Measurements from ENCODE around the gene PIK3R5. TPM values are rescaled to one million over a fixed set of nuclear protein-coding genes. Genes with fewer than 3 reads are reported as not detected.
A peak's percentile ranks its signal among the peaks of the same experiment; 100 is the strongest.

Gene PIK3R5
- total RNA-seq, 2 experiments from 2014 or later, result 73.9 to 77.9 TPM

DNA sequence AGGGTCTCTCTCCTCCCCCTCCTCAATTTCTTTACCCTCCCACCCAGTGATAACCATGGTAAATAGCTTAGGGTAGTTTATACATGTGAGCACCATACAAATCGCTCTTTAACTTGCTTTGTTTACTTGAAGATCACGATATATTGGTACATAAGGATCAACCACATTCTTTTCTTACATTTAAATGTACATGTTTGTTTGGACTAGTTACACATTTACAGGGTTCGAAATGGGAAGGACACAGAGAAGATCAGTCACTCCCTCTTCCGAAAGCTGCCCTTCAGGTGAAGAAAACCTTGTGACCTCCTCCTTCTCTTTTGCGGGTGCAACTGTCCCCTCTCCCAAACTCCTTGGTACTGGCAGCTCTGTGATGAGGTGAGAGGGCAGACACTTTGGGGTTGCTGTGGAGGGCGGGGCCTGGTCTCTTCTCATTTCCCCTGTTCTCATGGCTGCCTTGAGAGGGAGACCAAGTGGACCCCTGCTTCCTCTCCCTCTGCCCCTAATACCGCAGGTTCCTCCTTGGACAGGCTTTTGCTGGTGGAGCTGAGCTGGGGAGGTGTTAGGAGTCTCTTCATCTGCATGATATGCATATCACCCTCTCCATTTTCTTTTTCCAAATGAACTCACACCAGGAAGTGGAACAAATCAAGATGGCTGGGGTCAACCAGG is 93.3 kb downstream of the PIK3R5 start:
- no peak for DNase-seq
- Mint-ChIP-seq H3K27ac (peak overlapping the region; percentile 34), H3K27me3 (ENCODE audit: low read depth) (no peaks in the 10 kb centered on the region), H3K9me3 (ENCODE audit: insufficient read depth) (no peaks in the 10 kb centered on the region), H3K36me3 (ENCODE audit: low read depth) (peaks cover 8% of the 10 kb centered on the region), H3K4me1 (ENCODE audit: low read depth) (peaks cover 34% of the 10 kb centered on the region), H3K4me3 (no peak overlapping the region)
- no peak for ATAC-seq
- ChIA-PET CTCF (interaction anchor here (0.9 to 1.5 kb wide), 2 partner anchors 23 to 126 kb away, joined by 3 to 4 read pairs; no protein-coding TSS in a partner anchor), POLR2A (interaction anchor here (0.6 kb wide), 1 partner anchor 30 kb away, joined by 3 read pairs; no protein-coding TSS in a partner anchor)

DNA sequence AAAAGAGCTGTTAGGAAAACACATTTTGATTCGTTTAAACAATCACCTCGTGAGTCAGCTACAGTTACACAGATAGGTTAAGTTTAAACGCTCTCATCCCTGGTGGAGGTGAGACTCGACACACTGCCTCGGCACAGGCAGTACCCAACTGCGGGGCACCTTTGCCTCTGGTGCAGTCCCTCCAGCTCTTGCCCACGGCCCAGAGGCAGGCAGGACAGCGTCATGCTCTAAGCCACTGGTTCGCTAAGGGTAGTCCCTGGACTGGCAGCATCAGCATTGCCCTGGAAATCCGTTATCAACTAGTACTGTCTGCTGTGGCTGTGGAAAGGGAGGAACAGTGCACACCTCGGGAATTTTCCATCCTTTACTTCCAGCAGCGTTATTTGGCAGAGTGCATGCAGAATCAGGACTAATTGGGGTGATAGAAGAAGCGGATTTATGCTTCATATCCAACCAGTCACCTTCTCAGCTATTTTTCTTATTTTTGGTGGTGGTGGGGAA is 94.4 kb downstream of the PIK3R5 start:
- Mint-ChIP-seq H3K4me3 (no peak overlapping the region), H3K9me3 (ENCODE audit: insufficient read depth) (no peaks in the 10 kb centered on the region), H3K27ac (no peak overlapping the region), H3K36me3 (ENCODE audit: low read depth) (peaks cover 8% of the 10 kb centered on the region), H3K4me1 (ENCODE audit: low read depth) (peaks cover 42% of the 10 kb centered on the region), H3K27me3 (ENCODE audit: low read depth) (no peaks in the 10 kb centered on the region)
- no peak for ATAC-seq
- POLR2A ChIA-PET, result interaction anchor here (0.6 kb wide), 1 partner anchor 40 kb away, joined by 4 read pairs; no protein-coding TSS in a partner anchor
- CTCF ChIA-PET, result interaction anchor here (1.5 kb wide), 1 partner anchor 24 kb away, joined by 4 read pairs; no protein-coding TSS in a partner anchor
- no peak for DNase-seq

DNA sequence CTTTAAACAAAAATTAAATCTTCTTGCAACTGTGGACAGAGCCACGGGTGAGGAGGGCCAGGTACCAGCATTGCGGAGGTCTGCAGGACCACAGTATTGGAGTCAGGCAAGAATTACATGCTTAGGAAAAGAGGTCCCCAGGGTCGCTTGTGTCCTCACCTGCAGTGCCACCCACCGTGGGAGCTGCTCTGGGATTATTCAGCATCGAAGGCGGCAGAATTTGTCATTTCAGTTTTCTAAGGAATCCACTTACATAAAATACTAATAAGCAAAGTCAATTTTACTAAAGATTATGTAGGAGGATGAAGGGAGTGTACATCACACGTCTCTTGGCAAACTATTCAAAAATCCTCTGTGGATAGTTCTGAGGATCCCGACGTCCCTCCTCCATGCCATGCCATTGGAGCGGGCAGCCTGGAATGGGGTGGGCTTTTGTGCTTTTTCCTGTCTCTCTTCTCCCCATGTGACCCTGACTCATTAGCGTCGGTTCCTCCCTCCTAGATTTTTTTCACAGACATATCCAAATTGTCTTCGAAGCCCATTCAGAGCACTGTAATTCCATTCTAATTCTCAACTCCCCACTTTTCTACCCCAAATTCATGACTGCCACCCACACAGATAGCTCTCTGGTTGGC is 95.0 kb downstream of the PIK3R5 start:
- no peak overlapping the region for H3K27ac Mint-ChIP-seq
- no peak overlapping the region for H3K4me3 Mint-ChIP-seq
- H3K27me3 Mint-ChIP-seq (ENCODE audit: low read depth), result no peaks in the 10 kb centered on the region
- H3K36me3 Mint-ChIP-seq (ENCODE audit: low read depth), result peaks cover 8% of the 10 kb centered on the region
- no peaks in the 10 kb centered on the region for H3K9me3 Mint-ChIP-seq (ENCODE audit: insufficient read depth)
- ChIA-PET CTCF (no interaction called here), POLR2A (interaction anchor here (0.6 kb wide), 1 partner anchor 40 kb away, joined by 4 read pairs; no protein-coding TSS in a partner anchor)
- ATAC-seq, result no peak
- H3K4me1 Mint-ChIP-seq (ENCODE audit: low read depth), result peaks cover 44% of the 10 kb centered on the region
- DNase-seq, result no peak

DNA sequence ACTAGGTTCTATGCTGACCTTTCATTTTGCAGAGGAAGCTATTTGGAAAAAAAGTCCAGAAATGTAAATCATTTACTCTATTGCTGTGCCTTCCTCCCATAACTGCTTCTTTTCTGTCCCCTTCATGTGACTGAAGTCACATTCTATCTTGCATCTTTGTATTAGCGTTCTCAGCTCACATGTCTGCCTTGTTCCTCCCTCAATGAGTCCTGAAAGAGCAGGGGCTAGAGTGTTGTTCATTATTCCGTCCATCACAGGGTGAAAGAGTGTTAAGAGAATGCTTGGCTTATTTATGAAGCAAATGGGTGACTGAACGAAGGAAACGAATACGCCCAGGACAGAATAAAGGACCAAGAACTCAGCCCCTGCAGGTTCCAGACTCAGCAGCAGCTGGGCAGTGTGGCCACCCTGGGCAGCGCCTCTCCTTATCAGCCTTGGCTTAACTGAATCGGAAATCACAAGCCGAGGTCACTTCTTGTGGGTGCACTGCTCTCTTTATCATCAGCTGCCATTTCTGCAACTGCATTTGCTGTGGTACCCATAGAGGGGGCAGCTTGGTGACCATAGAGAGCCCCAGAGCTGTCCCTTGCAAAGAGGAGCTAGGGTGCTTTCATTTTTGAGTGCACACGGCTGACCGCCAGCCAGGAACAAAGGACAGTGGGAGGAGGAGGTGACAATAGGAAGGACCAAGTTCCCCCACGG is 96.2 kb downstream of the PIK3R5 start:
- Mint-ChIP-seq H3K4me1 (ENCODE audit: low read depth) (peaks cover 51% of the 10 kb centered on the region), H3K9me3 (ENCODE audit: insufficient read depth) (no peaks in the 10 kb centered on the region), H3K27ac (no peak overlapping the region), H3K27me3 (ENCODE audit: low read depth) (no peaks in the 10 kb centered on the region), H3K4me3 (no peak overlapping the region), H3K36me3 (ENCODE audit: low read depth) (peaks cover 12% of the 10 kb centered on the region)
- ATAC-seq (no peak), DNase-seq (no peak)
- CTCF ChIA-PET, result interaction anchor here (0.8 to 1.0 kb wide), 2 partner anchors 26 to 32 kb away, joined by 3 to 4 read pairs; no protein-coding TSS in a partner anchor
- POLR2A ChIA-PET, result interaction anchor here (1.1 kb wide), 1 partner anchor 12 kb away, joined by 3 read pairs; no protein-coding TSS in a partner anchor

DNA sequence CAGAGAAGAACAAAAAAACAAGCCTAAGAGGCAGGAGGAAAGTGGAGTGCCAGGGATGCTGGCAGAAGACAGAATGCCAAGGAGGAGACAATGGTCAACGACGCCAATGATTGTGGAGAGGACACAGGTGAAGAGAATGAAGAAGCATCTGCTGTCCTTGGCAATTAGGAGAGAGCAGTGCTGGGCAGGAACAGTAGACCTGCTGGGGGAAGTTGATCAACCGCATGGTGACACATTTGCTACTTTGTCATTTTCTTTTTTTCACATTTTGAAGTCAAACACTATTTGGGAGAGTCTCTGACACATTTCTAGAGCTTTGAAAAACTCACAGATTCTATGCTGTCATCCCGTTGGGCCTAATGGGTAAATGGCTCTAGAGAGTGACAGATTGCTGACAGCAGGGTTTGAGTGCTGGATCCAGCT is 97.0 kb downstream of the PIK3R5 start:
- Mint-ChIP-seq H3K9me3 (ENCODE audit: insufficient read depth) (no peaks in the 10 kb centered on the region), H3K4me1 (ENCODE audit: low read depth) (peaks cover 54% of the 10 kb centered on the region), H3K27me3 (ENCODE audit: low read depth) (no peaks in the 10 kb centered on the region), H3K4me3 (no peak overlapping the region), H3K36me3 (ENCODE audit: low read depth) (peaks cover 19% of the 10 kb centered on the region), H3K27ac (peak overlapping the region; percentile 31)
- POLR2A ChIA-PET, result interaction anchor here (1.1 kb wide), 1 partner anchor 13 kb away, joined by 3 read pairs; no protein-coding TSS in a partner anchor
- peak; percentile 13 for ATAC-seq
- DNase-seq, result no peak
- CTCF ChIA-PET, result interaction anchor here (0.8 kb wide), 1 partner anchor 32 kb away, joined by 4 read pairs; no protein-coding TSS in a partner anchor

DNA sequence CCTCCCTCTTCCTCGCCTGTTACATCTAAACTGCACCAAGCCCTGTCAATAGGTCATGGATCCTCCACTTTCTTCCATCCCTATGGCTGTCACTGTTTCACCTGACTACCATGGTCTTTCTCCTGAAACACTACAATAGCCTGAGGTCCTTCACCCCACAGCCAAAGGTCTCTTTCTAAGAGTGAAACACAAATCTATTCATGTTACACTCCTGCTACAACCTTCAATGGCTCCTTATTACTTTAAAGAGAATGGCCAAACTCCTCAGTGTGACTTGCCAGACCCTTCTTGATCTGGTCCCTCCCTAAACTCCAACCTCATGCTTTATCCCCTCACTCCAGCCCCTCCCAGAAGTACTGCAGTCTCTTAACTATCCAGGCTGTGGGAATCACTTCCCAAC is 97.4 kb downstream of the PIK3R5 start:
- peak overlapping the region; percentile 87 for H3K27ac Mint-ChIP-seq
- ATAC-seq (no peak), DNase-seq (peak; percentile 16)
- H3K27me3 Mint-ChIP-seq (ENCODE audit: low read depth), result no peaks in the 10 kb centered on the region
- no peaks in the 10 kb centered on the region for H3K9me3 Mint-ChIP-seq (ENCODE audit: insufficient read depth)
- peaks cover 21% of the 10 kb centered on the region for H3K36me3 Mint-ChIP-seq (ENCODE audit: low read depth)
- peak overlapping the region; percentile 92 for H3K4me3 Mint-ChIP-seq
- CTCF ChIA-PET, result interaction anchor here (0.7 to 1.2 kb wide), 3 partner anchors 10 to 458 kb away, joined by 3 to 6 read pairs (median 4); no protein-coding TSS in a partner anchor
- POLR2A ChIA-PET, result interaction anchor here (1.3 to 1.4 kb wide), 2 partner anchors 10 to 21 kb away, joined by 3 to 4 read pairs; no protein-coding TSS in a partner anchor
- H3K4me1 Mint-ChIP-seq (ENCODE audit: low read depth), result peaks cover 55% of the 10 kb centered on the region

DNA sequence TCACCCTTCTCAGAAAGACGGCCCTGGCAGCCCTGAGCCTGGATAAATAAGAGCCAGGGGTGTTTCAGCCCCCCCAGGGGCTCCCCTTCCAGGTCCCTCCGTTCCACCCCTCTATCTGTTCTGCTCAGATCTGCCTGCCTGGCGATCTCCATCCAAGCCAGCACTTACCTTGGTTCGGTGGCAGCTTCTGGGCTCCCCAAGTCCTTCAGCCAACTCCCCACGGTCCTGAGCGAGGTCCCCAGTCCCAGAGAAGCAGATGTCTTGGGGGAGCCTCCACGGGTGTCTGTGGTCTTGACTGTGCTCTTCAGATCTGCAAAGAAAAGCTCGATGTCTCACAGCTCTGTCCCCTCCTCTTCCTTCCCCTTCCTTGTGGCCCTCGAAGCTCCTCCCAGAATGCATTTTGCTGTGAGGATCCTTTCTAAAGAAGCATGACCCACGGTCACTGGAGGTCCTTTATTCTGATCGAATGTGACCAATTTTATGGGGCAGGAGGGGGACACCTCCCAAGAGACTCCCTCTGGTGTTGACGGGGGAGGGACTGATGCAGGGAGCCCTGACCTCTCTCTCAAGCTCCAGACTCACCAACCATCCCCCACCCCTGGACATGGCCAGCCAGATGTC is 98.0 kb downstream of the PIK3R5 start, which contains the start of gene PIK3R6:
TSS of gene PIK3R6 (minus strand) at position 314 of the 621 bp plus-strand sequence. CDS start 17,880 bp downstream, outside the sequence.
- Mint-ChIP-seq H3K4me3 (peak within 1 kb of the TSS; percentile 92), H3K4me1 (ENCODE audit: low read depth) (peaks cover 54% of the 10 kb centered on the region), H3K36me3 (ENCODE audit: low read depth) (peaks cover 26% of the 10 kb centered on the region), H3K27me3 (ENCODE audit: low read depth) (no peaks in the 10 kb centered on the region), H3K9me3 (ENCODE audit: insufficient read depth) (no peaks in the 10 kb centered on the region), H3K27ac (peak within 1 kb of the TSS; percentile 87)
- ChIA-PET POLR2A (interaction anchor here (1.3 to 1.4 kb wide), 2 partner anchors 10 to 21 kb away, joined by 3 to 4 read pairs; no protein-coding TSS in a partner anchor), CTCF (interaction anchor here (0.7 to 1.2 kb wide), 5 partner anchors 9 to 457 kb away, joined by 3 to 6 read pairs (median 4); no protein-coding TSS in a partner anchor)
- ATAC-seq, result peak; percentile 83
- peak; percentile 50 for DNase-seq

DNA sequence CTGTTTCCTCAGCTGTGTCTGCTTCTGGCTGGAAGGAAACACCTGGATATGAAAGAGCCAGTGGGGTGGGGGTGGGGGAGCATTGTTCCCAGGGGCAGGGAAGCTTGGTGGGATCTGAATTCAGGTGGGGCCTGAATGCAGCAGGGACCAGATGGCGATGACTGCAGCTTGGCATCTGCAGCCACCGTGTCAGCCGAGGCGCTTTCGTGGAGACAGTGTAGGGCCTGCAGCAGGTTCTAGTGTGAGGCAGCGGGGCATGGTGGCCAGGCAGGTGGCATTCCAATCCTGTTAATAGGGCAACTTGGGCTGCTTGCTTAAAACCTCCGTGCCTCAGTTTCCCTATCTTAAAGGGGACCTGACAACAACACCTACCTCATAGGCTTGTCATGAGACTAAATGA is 99.7 kb downstream of the PIK3R5 start:
- no peak overlapping the region for H3K27ac Mint-ChIP-seq
- no peaks in the 10 kb centered on the region for H3K9me3 Mint-ChIP-seq (ENCODE audit: insufficient read depth)
- ATAC-seq (no peak), DNase-seq (no peak)
- no peaks in the 10 kb centered on the region for H3K27me3 Mint-ChIP-seq (ENCODE audit: low read depth)
- POLR2A ChIA-PET, result no interaction called here
- CTCF ChIA-PET, result interaction anchor here (1.3 kb wide), 1 partner anchor 132 kb away, joined by 3 read pairs; no protein-coding TSS in a partner anchor
- peaks cover 34% of the 10 kb centered on the region for H3K36me3 Mint-ChIP-seq (ENCODE audit: low read depth)
- peaks cover 65% of the 10 kb centered on the region for H3K4me1 Mint-ChIP-seq (ENCODE audit: low read depth)
- H3K4me3 Mint-ChIP-seq, result peak overlapping the region; percentile 92

DNA sequence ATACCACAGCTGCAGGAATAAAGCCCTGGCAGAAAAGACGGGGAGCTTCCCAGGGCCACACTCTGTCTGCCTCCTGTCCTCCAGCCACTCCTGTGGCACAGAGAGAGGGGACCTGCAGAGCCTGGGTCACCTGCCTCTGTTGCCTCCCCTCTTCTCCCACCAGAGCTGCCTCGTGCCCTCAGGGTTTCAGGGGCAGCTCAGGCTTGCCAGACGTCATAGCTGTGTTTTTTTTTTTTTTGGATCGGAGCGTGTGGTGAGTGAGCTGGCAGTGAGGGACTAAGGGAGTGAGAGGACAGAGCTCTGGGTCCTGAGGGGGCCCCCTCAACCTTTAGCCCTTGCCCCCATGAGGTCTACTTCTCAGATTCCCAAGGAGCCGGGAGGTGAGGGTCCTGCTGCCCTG is 100.1 kb downstream of the PIK3R5 start:
- Mint-ChIP-seq H3K36me3 (ENCODE audit: low read depth) (peaks cover 39% of the 10 kb centered on the region), H3K9me3 (ENCODE audit: insufficient read depth) (no peaks in the 10 kb centered on the region), H3K4me1 (ENCODE audit: low read depth) (peaks cover 69% of the 10 kb centered on the region), H3K27me3 (ENCODE audit: low read depth) (no peaks in the 10 kb centered on the region), H3K4me3 (peak overlapping the region; percentile 41), H3K27ac (no peak overlapping the region)
- DNase-seq (no peak), ATAC-seq (no peak)
- POLR2A ChIA-PET, result no interaction called here
- CTCF ChIA-PET, result interaction anchor here (0.8 to 1.3 kb wide), 2 partner anchors 80 to 133 kb away, joined by 3 read pairs; no protein-coding TSS in a partner anchor

DNA sequence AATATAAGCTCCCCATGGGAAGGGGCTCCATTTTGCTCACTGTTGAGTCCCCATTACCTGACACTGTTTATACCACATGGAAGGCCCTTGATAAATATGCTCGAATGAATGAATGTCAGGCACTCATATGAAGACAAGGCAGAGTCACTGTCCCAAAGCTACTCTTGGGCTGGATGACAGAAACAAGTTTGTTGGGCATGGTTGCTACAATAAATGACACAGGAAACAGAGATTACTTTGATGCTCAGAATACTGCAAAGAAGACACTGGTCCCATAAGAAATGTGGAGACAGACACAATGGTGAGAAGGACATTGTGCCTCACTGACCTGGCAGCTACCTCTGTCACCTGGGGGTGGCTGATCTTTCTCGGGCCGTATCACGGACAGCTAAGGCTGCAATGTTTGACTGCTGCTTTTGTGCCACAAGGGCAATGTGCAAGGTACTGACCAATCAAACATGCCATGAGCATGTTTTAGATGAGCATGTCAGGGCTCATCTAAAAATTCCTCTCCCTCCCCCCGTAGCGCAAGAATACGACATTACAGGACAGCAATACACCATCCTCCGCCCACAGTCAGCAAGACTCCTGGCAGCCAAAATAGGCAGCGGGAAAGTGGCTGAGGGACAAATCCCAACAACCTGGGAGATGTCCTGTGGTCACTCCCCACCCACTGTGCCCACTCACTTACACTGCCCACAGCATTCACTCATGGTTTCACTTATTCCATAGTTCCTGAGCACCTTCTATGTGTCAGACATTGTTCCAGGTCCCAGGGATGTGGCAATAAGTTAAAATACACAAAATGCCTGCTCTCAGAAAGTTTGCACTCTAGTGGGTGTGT is 103.1 kb downstream of the PIK3R5 start:
- H3K4me1 Mint-ChIP-seq (ENCODE audit: low read depth), result peaks cover 78% of the 10 kb centered on the region
- ATAC-seq, result peak; percentile 55
- H3K9me3 Mint-ChIP-seq (ENCODE audit: insufficient read depth), result no peaks in the 10 kb centered on the region
- H3K36me3 Mint-ChIP-seq (ENCODE audit: low read depth), result peaks cover 53% of the 10 kb centered on the region
- DNase-seq, result no peak
- no peaks in the 10 kb centered on the region for H3K27me3 Mint-ChIP-seq (ENCODE audit: low read depth)
- H3K4me3 Mint-ChIP-seq, result no peak overlapping the region
- ChIA-PET POLR2A (no interaction called here), CTCF (interaction anchor here (0.8 to 1.4 kb wide), 4 partner anchors 12 to 33 kb away, joined by 3 to 8 read pairs (median 4); no protein-coding TSS in a partner anchor)
- peak overlapping the region; percentile 82 for H3K27ac Mint-ChIP-seq

Data from activated CD8-positive, alpha-beta T cell treated with anti-CD3 and anti-CD28 coated beads, Interleukin-2, amount 10 ng/mL, durations not matched to agents 7 days and 5 days (primary cell).